CD4-positive, alpha-beta T cell treated with Interleukin-17A for 4 hours (primary cell): ENCODE results near the gene ANKMY2.

Experiments
- DNase-seq: peaks from one replicate; pipeline ENCODE4 v3.0.0-alpha.2; 2020; ENCODE audit warnings: mixed read lengths

ANKMY2 gene

DNA sequence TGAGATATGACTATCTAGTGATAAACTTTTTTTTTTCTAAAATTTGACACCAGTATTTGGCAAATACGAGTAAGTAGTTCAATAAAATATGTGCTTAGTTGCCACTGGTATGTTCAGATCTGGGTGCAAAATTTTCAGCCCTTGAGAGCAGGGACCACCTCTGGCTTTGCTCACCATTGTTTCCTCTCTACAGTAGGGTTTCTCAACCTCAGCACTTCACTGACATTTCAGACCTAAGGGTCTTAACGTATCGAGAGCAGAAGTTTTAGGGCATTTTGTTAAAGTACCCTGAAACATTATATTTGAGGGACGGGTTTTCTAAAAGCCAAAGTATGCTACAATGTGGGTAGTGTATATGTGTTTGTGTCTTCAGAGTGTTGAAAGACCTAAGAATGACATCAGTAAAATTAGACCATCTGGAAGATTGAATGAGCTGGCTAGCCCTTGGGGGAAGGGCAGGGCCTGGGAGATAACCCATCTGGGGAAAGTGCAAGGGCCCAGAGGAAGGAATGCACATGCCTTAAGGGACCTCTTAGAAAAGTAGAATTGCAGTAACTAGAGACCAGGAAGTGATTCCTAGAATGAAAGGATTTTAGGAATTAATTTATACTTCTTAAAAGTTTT, 12.2 kb upstream of the ANKMY2 start:
- no peak for DNase-seq

GRCh38 chr7:16656141-16656540, 10.6 kb upstream of the ANKMY2 start:
- no peak for DNase-seq

DNA sequence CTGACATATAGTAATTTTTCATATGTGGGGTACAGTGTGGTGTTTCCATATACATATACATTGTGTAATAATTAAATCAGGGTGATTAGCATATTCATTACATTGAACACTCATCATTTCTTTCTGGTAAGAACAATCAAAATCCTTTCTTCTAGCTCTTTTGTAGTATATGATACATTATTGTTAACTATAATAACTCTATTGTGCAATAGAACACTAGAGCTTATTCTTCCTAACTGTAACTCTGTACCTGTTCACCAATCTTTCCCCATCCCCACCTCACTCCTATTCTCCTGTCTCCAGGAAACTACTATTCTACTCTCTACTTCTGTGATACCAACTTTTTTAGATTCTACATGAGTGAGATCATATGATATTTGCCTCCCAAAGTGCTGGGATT, 9.8 kb upstream of the ANKMY2 start:
- DNase-seq, result no peak

GRCh38 chr7:16652888-16653287, 7.3 kb upstream of the ANKMY2 start:
- no peak for DNase-seq

DNA sequence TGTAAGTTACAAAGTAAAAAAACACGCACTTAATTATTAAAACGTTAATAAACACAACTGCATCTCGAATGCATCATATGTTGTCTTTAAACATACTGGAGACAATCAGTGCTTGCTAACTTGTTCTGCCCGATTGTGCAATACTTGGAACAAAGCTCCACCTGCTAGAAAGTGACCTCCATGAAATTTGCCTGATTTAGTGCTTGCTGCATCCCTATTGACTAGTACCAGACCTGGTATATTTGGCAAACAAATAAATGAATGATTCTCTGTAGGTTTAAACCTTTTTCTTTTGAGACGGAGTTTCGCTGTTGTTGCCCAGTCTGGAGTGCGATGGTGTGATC, 6.7 kb upstream of the ANKMY2 start:
- DNase-seq, result no peak

- peak; percentile 16 for DNase-seq
These were observed 6.1 kb upstream of the ANKMY2 start for GRCh38 chr7:16651396-16652239.

- no peak for DNase-seq
These were observed 4.7 kb upstream of the ANKMY2 start for GRCh38 chr7:16650266-16650665.

DNA sequence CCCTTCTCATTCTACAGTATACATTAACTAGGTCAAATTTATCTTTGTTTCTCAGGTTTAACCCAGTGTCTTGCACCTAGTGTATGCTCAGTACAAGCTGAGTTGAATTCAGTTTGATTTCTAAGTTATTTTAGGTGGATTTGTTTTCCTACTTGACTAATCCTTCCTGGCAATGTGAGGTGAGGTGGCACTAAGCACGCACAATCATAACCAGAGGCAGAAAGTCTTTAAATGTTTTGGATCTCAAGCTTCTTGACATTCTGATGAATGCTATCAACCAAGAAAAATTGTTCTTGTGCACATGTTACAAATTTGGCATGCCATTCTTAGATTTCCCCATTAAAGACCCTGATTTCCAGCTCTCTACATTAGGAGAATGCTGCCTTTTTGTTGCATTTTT, 3.6 kb upstream of the ANKMY2 start:
- DNase-seq, result no peak

GRCh38 chr7:16648551-16648950, 3.0 kb upstream of the ANKMY2 start:
- no peak for DNase-seq

DNA sequence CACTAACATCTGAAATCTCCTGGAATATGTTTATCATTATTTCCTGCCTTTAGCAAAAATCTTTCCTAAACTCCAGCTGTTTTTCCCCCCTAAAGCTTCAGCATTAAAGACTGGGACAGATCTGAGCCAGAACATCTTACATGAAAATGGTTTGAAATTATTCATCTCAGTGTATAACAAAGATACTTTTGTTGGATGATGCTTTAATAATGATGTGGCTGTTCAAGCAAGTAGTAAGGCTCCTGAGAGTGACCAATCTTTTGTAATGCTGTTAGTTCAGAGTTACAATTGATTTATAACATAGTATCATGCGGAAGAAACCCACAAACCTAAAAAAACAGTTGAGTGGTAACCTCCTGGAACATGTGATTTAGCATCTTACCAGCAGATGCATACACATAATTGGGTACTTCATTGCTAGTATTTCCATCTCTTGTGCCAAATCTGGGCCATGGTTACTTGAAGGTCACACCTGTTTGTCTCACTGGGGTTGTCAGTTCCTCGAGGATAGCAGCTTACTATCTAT, 1.9 kb upstream of the ANKMY2 start:
- DNase-seq, result no peak

DNA sequence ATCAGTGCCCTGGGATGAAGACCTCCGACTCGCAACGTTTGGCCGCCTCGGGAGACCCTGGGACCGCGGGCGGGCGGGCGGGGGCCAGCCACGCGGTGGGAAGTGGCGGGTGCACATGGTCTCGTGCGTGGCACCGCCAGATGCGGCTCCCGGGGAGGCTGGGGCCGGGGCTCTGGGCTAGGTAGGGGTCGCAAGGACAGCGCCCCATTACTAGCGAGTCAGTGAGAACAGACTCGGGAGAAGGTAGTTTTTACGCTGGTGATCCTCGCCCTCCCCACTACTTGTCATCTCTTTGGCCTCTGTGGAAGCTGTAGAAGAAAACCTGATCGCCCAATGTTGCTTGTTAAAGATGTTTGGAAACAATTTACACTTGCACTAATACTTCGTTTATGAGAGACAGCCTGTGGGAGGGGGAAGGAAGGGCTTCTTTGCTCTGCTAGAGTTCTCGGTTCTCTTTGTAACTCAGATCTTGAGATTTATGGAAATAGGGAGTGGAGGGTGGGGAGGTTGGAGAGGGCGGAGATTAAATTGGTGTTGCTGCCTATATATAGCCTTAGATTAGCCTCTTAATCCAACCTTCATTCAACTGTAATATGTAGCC, 1.0 kb upstream of the ANKMY2 start:
- DNase-seq, result no peak

GRCh38 chr7:16644636-16645592, 640 bp downstream of the ANKMY2 start:
- peak; percentile 64 for DNase-seq

DNA sequence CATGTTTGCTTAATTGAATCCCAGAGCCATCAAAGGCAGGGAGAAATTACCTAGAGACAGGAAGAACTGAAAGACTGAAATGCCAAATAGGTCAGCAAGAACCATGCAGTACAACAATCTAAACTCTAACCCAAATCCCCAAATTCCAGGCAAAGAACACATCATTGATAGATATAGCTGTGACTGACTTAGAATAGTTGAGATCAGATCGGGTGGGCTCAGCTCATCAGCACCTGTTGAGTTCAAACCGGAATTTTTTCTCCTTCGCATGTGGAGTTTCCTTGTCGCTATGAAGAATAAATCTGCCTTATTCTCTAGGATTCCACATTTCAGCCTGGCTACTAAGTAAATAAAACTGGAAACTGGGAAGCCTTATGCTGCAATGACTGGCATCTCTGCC, 1.4 kb downstream of the ANKMY2 start:
- no peak for DNase-seq

DNA sequence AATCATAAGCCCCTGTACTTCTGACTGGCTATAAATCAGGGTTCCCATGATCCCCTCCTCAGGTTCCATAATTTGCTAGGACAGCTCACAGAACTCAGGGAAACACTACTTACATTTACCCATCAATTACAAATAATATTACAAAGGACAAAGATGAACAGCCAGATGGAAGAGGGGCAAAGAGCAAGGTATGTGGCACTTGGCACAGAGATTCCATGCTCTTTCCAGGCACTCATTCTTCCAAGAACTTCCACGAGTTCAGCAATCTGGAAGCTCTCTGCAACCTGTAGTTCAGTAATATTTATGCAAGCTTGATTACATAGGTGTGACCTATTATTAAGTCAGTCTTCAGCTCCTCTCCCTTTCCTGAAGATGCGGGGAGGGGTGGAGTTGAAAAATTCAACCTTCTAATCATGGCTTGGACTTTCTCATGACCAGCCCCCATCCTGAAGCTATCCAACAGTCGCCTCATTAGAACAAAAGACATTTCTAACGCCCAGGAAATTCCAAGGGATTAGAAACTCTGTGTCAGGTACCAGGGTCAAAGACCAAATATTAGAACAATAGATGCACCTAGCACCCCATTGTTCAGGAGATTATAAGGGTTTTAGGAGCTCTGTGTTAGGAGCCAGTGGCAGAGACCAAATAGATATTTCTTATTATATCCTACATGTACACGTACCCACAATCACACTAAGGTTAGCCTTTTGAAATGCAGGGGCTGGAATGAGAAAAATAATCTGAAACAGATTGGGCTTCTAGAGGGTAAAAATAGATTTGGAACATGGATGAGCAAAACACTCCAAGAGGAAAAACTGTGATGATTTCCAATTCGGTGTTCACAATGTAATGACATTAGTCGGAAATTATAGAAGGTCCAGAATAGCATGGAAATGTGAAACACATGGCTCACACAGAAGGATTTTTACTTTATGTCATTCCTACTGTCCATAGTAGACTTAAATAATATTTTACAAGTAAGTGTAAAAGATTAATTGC, 7.0 kb downstream of the ANKMY2 start:
- no peak for DNase-seq

DNA sequence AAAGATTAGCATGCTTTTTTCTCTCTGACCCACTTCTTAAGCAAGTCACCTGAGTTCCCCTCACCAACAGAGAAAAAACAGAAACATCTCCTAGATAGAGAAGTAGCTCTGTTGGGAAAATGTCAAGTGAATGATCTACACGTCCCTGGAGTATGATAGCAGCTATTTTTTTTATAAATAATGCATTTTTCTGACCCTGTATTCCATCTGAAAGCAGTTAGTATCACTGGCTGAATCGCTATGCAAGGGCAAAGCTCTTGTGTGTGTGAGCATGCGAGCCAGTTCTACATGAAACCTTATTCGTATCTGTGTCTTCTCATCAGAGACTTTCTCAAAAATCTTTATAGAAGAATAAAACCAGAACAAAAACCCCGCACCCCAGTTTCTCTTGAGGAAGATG, 8.2 kb downstream of the ANKMY2 start:
- DNase-seq, result no peak

GRCh38 chr7:16636555-16637101, 8.9 kb downstream of the ANKMY2 start:
- DNase-seq, result no peak

GRCh38 chr7:16634271-16634738, 11.2 kb downstream of the ANKMY2 start:
- DNase-seq, result no peak

DNA sequence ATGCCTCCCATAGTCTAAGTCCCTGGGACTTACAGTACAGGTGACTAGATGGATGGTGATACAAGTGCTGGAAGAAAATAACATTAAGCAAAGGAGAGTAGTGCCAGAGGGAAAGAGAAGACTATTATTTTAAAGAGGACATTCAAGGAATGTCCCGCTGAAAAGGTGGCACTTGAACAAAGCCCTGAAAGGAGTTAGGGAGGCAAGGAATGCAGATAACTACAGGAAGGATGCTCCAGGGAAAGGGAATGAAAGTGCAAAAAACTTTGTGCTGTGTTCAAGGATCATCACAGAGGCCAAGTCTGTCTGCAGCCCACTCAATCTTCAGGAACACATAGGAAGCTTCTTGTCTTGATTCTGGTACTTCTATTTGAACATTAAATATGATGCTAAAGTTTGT, 14.9 kb downstream of the ANKMY2 start:
- DNase-seq, result no peak

- DNase-seq, result no peak
These were observed 18.3 kb downstream of the ANKMY2 start for GRCh38 chr7:16627236-16627635.

GRCh38 chr7:16626388-16626787, 19.2 kb downstream of the ANKMY2 start:
- DNase-seq, result no peak

DNA sequence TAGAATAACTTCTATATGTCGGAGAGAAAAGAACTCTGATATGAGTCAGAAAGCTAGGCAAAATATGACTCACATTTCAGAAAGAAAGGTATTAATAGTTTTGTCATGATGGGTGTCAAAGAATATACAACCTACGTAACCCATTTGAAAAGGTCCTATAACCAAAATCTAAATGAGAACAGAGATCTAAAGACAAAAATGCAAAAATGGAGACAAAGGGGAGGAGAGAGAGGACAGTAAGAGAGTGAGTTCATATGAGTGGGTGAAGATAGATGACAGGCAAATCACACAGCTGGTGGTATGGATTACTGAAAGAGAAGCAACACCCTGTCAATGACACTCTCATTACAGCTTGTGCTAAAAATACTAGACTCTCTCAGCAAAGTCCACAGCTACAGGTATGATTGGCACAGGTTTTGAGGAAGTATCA, 25.6 kb downstream of the ANKMY2 start:
- DNase-seq, result no peak
